GM12872 (cell line): ENCODE data around the gene AHNAK.

Experiments used
- TF ChIP-seq, protein P1 (sequence below): IDR thresholded peaks from 3 replicates; pipeline ENCODE4 v1.5.1; 2011; ENCODE audit warnings: low read depth, mild to moderate bottlenecking, low read length, moderate library complexity; ENCODE audit not compliant: insufficient read depth

The AHNAK gene

DNA sequence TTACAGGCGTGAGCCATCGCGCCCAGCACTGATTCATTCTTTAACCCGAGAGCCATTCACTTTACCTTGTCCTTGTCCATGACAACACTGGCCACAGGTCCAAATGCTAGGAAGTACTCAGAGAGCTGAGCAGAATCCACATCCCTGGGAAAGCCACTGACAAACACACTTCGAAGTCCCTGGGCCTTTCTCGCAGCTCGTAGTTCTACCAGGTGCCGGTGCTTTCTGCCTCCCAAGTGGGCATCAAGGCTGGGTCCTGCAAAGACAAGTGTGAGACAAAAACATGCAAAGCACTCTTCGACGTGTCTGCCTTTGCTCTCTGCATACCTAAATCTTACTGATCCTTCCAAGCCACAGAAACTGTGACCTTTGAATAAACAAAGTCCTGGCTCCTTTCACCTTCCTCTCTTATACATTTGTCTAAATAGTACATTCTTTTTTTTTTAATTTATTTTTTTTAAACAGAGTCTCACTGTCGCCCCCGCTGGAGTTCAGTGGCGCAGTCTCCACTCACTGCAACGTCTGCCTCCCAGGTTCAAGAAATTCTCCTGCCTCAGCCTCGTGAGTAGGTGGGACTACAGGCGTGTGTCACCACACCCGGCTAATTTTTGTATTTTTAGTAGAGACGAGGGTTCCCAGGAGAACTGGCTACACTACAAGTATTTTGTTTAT lies 42.5 kb upstream of the AHNAK start:
- TF ChIP-seq, protein P1, sequence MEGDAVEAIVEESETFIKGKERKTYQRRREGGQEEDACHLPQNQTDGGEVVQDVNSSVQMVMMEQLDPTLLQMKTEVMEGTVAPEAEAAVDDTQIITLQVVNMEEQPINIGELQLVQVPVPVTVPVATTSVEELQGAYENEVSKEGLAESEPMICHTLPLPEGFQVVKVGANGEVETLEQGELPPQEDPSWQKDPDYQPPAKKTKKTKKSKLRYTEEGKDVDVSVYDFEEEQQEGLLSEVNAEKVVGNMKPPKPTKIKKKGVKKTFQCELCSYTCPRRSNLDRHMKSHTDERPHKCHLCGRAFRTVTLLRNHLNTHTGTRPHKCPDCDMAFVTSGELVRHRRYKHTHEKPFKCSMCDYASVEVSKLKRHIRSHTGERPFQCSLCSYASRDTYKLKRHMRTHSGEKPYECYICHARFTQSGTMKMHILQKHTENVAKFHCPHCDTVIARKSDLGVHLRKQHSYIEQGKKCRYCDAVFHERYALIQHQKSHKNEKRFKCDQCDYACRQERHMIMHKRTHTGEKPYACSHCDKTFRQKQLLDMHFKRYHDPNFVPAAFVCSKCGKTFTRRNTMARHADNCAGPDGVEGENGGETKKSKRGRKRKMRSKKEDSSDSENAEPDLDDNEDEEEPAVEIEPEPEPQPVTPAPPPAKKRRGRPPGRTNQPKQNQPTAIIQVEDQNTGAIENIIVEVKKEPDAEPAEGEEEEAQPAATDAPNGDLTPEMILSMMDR: peak; percentile 30; the same call in 1 of the 3 replicates

DNA sequence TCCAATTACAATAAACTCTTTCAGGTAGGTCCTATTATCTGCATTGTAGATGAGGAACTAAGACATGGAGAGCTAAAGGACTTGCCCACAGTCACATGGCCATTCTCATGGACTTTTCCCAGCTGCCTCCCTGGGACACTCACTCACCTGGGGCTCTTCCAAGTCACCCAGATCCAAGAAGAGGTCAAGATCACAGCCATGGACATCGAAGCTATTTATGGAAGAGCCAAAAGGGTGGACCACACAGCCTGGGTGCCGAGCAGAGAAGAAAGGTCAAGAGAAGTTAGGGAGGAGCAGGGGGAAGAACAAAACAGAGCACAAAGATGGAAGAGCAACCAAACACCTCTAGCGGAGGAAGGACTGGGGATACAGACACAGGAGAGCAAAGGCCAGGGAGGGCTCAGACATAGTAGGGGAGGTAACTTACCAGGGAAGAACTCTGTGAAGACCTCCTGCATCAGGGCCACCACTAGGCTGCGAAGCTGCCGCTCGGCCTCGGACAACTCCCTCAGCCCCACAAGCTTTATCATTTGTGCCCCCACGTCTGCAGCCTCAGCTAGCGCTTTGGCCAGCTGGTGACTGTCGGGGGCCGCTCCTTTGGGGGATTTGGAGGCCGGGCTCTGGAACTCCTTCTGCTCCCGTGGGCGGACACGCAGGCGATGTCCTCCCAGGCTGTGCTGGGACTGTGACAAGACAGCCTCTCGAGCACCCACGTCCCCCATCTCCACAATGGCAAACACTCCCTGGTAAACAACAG lies 34.5 kb upstream of the AHNAK start:
- TF ChIP-seq, protein P1: no peak

DNA sequence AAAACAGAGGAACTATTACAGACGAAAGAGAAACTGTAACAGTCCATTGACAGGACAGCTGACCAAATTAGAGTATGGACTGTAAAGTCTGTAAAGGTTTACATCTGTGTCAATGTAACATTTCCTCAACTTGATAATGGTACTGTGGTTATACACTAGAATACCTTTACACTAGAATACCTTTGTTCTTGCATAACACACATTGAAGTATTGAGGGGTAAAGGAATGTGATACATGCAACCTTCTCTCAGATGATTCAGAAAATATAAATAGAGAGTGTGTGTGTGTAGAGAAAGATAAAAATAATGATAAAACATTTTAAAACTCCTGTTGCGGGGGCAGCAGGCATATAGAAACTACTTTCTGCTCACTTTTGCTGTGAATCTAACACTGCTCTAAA lies 32.6 kb upstream of the AHNAK start:
- TF ChIP-seq, protein P1: no peak

DNA sequence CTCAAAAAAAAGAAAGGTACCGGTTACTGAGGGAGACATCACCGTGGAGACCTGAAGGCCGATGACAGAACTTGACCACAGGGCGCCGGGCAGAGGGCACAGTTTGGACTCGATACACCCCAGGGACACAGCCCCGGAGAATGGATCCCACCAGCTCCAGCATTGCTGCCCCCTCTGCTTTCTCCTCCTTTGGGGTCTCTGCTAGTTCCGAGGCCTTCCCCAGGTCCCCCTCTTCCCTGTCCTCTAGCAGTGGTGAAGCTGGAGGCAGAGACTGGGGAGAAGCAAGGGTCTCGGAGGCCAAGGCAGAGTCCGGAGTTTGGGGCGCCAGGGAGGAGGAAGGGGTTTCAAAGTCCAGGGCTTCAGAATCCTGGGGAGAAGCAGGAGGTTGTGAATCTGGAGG lies 31.9 kb upstream of the AHNAK start:
- TF ChIP-seq, protein P1: no peak

DNA sequence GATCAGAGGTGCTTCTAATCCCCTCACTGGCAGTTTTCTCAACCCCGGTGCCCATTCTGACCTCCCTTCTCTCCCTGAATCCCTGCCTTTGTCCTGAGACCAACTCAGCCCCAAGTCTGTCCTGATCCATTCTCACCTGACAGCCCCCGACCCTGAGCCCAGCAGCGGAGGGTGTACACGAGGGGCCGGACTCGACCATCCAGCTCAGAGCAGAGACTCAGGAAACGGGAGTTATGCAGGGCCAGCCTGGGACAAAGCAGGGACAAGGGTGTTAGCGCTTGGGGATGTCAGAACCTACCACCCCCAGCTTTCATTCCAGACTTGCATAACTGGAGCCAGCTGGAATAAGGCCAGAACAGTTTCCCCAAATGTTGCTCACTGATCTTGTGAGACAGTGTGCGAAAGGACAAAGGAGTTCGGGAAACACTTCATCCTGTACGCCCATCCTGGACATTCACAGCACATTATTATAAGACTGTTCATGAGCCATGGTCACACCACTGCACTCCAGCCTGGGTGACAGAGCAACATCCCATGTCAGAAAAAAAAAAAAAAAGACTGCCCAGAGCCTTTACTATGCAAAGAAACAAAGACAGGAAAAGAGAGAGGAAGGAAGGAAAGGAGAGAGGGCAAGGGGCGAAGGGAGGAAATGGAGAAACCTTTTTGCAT lies 30.6 kb upstream of the AHNAK start:
- TF ChIP-seq, protein P1: no peak

DNA sequence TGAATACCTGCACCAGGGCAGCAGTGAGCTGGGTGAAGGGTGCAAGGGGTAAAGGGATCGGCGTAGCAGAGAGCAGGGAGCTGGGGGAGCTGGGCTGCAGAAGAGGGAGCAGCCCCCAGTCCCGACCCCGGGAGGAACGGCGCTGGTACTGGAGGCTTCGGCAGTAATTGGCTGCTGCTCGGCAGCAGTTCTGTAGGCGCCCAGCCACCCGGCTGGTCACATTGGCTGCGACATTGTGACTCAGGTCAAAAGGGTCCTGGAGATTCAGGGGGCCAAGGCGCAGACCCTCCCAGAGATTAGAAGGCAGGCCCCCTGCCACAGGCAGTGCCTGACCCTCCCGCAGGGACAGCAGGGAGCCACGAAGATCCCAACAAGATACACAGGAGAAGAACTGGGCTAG lies 29.2 kb upstream of the AHNAK start:
- TF ChIP-seq, protein P1: no peak

DNA sequence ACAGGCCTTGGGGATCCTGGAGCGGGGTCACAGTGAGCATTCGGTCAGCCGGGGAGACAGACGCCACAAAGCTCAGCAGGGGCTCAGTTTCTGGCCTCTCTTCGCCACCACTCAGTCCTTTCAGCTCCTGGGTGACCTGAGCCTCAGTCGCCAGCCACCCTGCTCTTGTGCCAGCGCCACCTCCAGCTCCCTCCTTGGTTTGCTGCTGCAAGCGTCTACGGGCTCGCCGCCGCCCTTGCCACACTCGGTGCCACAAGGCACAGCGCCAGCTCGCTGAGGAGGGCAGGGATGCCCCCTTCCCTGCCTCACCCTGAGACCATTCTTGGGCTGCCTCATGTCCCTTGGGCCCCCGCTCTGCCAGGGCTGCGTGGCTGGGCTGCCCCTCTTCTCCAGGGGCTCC lies 28.6 kb upstream of the AHNAK start:
- TF ChIP-seq, protein P1: no peak
